IPS DF 19.7 (cell line): ENCODE data around the gene LRRC51.
"Not testable (repeated sequence)": the region's sequence is repeated elsewhere in the genome, so short reads cannot be mapped to it uniquely, and the experiment has no call there.

Source experiments
- DNase-seq: peaks from one replicate; pipeline ENCODE4 v3.0.0-alpha.2; 2013; ENCODE audit warnings: low read depth, low spot score

LRRC51 gene

GRCh38 chr11:72140661-72141060 lies 60.0 kb downstream of the LRRC51 start:
- DNase-seq = no peak

- no peak for DNase-seq
Observed at GRCh38 chr11:72141066-72141465, 60.4 kb downstream of the LRRC51 start.

- not testable (repeated sequence) for DNase-seq
Observed at GRCh38 chr11:72142086-72142485, 61.4 kb downstream of the LRRC51 start.

- not testable (repeated sequence) for DNase-seq
Observed at GRCh38 chr11:72142543-72142942, 61.9 kb downstream of the LRRC51 start.

- no peak for DNase-seq
Observed at GRCh38 chr11:72144807-72145565, 64.3 kb downstream of the LRRC51 start.
